ENCODE data around the gene TPSB2. TPM values are rescaled to one million over a fixed set of nuclear protein-coding genes. Genes with fewer than 3 reads are reported as not detected.

TPSB2 gene
- total RNA-seq, 4 donors from 2014 or later = 27.8 to 142 (median 91.8) TPM

DNA sequence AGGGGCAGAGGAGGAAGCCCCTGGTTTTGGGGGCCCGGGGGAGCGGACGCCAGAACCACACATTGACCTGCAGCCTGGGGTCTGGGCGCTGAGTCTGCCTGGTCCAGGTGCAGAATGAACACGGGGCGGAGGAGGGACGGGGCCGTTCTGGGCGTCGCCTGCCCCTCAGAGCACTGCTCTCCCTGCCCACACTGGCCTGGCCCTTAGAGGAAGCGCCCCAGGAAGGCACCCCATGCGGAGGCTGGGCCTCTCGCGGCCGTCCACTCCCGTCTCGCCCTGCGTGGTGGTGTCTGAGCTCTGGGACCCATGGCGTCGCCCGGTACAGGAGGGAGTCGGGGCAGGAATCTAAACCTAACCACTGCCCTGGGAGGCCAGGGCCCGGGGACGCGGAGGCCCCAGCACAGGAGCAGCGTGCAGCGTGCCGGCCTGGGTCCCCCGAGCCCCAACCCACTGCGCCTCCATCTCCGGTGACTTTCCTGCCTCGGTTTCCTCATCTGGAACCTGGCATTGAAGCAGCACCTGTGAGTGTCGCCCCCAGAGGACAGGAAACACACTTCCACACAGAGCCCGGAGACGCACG is 30.2 kb upstream of the TPSB2 start:
- no peak for ATAC-seq
- TF ChIP-seq POLR2A (IDR thresholded peaks at IDR 0.05) = no peak
- TF ChIP-seq EP300 (IDR thresholded peaks at IDR 0.05) = no peak
- TF ChIP-seq POLR2AphosphoS5 (IDR thresholded peaks at IDR 0.05) = no peak
- TF ChIP-seq, protein P1, sequence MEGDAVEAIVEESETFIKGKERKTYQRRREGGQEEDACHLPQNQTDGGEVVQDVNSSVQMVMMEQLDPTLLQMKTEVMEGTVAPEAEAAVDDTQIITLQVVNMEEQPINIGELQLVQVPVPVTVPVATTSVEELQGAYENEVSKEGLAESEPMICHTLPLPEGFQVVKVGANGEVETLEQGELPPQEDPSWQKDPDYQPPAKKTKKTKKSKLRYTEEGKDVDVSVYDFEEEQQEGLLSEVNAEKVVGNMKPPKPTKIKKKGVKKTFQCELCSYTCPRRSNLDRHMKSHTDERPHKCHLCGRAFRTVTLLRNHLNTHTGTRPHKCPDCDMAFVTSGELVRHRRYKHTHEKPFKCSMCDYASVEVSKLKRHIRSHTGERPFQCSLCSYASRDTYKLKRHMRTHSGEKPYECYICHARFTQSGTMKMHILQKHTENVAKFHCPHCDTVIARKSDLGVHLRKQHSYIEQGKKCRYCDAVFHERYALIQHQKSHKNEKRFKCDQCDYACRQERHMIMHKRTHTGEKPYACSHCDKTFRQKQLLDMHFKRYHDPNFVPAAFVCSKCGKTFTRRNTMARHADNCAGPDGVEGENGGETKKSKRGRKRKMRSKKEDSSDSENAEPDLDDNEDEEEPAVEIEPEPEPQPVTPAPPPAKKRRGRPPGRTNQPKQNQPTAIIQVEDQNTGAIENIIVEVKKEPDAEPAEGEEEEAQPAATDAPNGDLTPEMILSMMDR (IDR thresholded peaks at IDR 0.05) = no peak
- WGBS, 2 donors (ENCODE audit: low coverage in 1 of 2) = no CpG with 5 or more reads among the region's 36 CpGs
- H3K27ac ChIP-seq = no peak overlapping the region
- H3K9me3 ChIP-seq = no peaks in the 10 kb centered on the region
- no peak overlapping the region for H3K4me3 ChIP-seq
- H3K27me3 ChIP-seq = peaks cover 87% of the 10 kb centered on the region
- peaks cover 0 to 8% (median 0%) of the 10 kb centered on the region in 3 donors for H3K4me1 ChIP-seq
- H3K36me3 ChIP-seq = no peaks in the 10 kb centered on the region

DNA sequence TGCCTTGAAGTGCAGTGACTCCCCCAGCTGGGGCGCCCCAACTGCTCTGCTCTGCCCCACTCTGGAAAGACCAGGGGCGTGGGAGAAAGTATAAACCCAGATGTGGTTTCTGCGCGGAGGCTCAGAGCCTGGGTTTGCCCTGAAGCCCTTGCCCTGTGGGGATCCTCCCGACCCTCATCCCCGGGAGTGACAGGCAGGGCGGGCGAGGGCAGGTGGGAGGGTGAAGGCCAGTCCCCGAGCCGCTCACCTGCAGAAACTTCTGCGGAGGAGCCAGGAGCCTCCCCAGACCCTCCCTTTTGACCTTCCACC is 29.7 kb upstream of the TPSB2 start:
- no CpG with 5 or more reads among the region's 11 CpGs for WGBS, 2 donors (ENCODE audit: low coverage in 1 of 2)
- TF ChIP-seq POLR2AphosphoS5 (IDR thresholded peaks at IDR 0.05) (no peak), POLR2A (IDR thresholded peaks at IDR 0.05) (no peak), EP300 (IDR thresholded peaks at IDR 0.05) (no peak)
- TF ChIP-seq, protein P1 (IDR thresholded peaks at IDR 0.05) = no peak
- H3K4me3 ChIP-seq = no peak overlapping the region
- H3K4me1 ChIP-seq = peaks cover 0 to 8% (median 0%) of the 10 kb centered on the region in 3 donors
- no peak overlapping the region for H3K27ac ChIP-seq
- ATAC-seq = no peak
- H3K36me3 ChIP-seq = no peaks in the 10 kb centered on the region
- no peaks in the 10 kb centered on the region for H3K9me3 ChIP-seq
- H3K27me3 ChIP-seq = peaks cover 88% of the 10 kb centered on the region

DNA sequence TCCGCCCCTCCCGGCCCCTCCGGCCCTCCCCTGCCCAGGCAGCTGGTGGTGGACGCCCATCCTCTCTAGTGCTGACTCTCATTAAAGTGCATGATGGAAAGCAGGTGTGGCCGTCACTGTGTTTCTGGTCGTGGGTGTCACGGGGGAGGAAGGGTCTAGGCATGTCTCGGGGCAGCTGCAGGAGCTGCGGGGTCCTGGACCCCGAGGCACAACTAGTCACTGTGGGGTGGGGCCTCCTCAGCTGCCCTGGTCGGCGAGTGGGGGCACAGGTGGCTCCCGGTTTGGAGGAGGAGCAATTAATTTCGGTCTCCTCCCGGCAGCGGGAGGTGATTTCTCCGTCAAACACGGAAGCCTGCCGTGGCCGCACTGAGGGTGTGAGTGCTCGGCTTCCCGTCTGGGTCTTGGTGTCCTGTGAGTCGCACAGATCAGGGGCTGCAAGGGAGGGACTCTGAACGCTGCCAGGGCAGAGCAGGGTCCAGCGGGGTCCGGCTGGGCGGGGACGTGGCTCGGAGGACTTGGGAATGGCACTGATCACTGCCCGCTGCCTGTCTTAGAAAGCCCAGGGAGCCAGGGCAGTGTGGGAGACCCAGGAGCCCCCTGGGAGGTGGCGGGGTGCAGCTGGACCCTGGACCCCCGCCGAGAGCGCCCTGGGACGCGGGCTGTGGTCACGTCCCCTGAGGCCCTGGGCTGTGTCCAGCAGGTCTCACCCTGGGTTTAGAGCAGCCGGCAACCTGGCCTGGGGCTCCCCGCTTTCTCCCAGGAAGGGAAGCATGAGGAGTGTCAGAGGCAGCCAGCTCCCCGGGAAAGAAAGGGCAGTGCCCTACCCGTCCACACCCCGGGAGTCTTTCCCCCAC is 29.1 kb upstream of the TPSB2 start:
- Histone ChIP-seq H3K9me3 (no peaks in the 10 kb centered on the region), H3K27me3 (peaks cover 88% of the 10 kb centered on the region), H3K4me1 (peaks cover 0 to 8% (median 0%) of the 10 kb centered on the region in 3 donors), H3K27ac (no peak overlapping the region), H3K4me3 (peak overlapping the region in 1 of 2 donors; percentile 6), H3K36me3 (no peaks in the 10 kb centered on the region)
- TF ChIP-seq, protein P1 (IDR thresholded peaks at IDR 0.05) = no peak
- no peak for TF ChIP-seq EP300 (IDR thresholded peaks at IDR 0.05)
- no peak for TF ChIP-seq POLR2A (IDR thresholded peaks at IDR 0.05)
- no peak for TF ChIP-seq POLR2AphosphoS5 (IDR thresholded peaks at IDR 0.05)
- no peak for ATAC-seq
- WGBS, 2 donors (ENCODE audit: low coverage in 1 of 2) = 40% methylated on average over 2 of the region's 42 CpGs; no CpG with 5 or more reads in 1 of the 2 donors

DNA sequence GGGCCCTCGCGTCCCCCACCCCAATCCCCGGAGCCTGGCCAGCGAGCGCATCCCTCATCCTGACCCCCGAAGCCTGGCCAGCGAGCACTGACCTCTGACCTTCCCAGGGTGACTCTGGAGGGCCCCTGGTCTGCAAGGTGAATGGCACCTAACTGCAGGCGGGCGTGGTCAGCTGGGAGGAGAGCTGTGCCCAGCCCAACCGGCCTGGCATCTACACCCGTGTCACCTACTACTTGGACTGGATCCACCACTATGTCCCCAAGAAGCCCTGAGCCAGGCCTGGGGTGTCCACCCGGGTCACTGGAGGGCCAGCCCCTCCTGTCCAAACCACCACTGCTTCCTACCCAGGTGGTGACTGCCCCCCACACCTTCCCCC is 28.2 kb upstream of the TPSB2 start:
- H3K9me3 ChIP-seq = no peaks in the 10 kb centered on the region
- H3K36me3 ChIP-seq = no peaks in the 10 kb centered on the region
- H3K4me3 ChIP-seq = no peak overlapping the region
- H3K27me3 ChIP-seq = peaks cover 79% of the 10 kb centered on the region
- WGBS, 2 donors (ENCODE audit: low coverage in 1 of 2) = 75% methylated on average over 1 of the region's 12 CpGs; no CpG with 5 or more reads in 1 of the 2 donors
- no peak for ATAC-seq
- no peak for TF ChIP-seq EP300 (IDR thresholded peaks at IDR 0.05)
- TF ChIP-seq POLR2AphosphoS5 (IDR thresholded peaks at IDR 0.05) = no peak
- TF ChIP-seq, protein P1 (IDR thresholded peaks at IDR 0.05) = no peak
- TF ChIP-seq POLR2A (IDR thresholded peaks at IDR 0.05) = no peak
- H3K27ac ChIP-seq = no peak overlapping the region
- H3K4me1 ChIP-seq = peaks cover 0 to 8% (median 0%) of the 10 kb centered on the region in 3 donors
